GM12865 (cell line): ENCODE results near the gene GPR153.
"Not testable (repeated sequence)": the region's sequence is repeated elsewhere in the genome, so short reads cannot be mapped to it uniquely, and the experiment has no call there.

Experiments
- DNase-seq: peaks from one replicate; pipeline ENCODE4 v3.0.0; 2010; ENCODE audit warnings: low read depth
- H3K4me3 ChIP-seq: 2 replicates; pipeline ENCODE4 v1.5.1; 2011; ENCODE audit warnings: mild to moderate bottlenecking, low read depth, low read length, control low read depth
- CTCF ChIP-seq: IDR thresholded peaks from 2 replicates; pipeline ENCODE4 v1.5.1; 2011; ENCODE audit warnings: low read length, control low read depth, low read depth, inconsistent platforms; ENCODE audit not compliant: insufficient read depth; ENCODE audit errors: missing control alignments

Gene GPR153

GRCh38 chr1:6260961-6261614 lies at the start of gene GPR153:
TSS of gene GPR153 (minus strand) at chr1:6261098. CDS start at chr1:6254905, 6,193 bp downstream.
- peak; percentile 46 for DNase-seq
- no peak for TF ChIP-seq CTCF

GRCh38 chr1:6310116-6310848 lies 49.4 kb upstream of the GPR153 start:
- no peak for DNase-seq
- TF ChIP-seq CTCF, result no peak
- no peak overlapping the region for H3K4me3 ChIP-seq

More at GRCh38 chr1:6260961-6261614, at the start of gene GPR153:
- H3K4me3 ChIP-seq, result peak within 1 kb of the TSS; percentile 73

- DNase-seq, result no peak
- TF ChIP-seq CTCF, result no peak
- H3K4me3 ChIP-seq, result no peak overlapping the region
These were observed 48.7 kb upstream of the GPR153 start for GRCh38 chr1:6309564-6309963.

- no peak overlapping the region for H3K4me3 ChIP-seq
- no peak for DNase-seq
- TF ChIP-seq CTCF, result no peak
These were observed 47.6 kb upstream of the GPR153 start for GRCh38 chr1:6308449-6308848.

- DNase-seq, result not testable (repeated sequence)
These were observed 46.8 kb upstream of the GPR153 start for GRCh38 chr1:6307682-6308081.

GRCh38 chr1:6307099-6307498 lies 46.2 kb upstream of the GPR153 start:
- no peak for DNase-seq
- TF ChIP-seq CTCF, result no peak
- H3K4me3 ChIP-seq, result no peak overlapping the region

More at GRCh38 chr1:6307682-6308081, 46.8 kb upstream of the GPR153 start:
- H3K4me3 ChIP-seq, result not testable (repeated sequence)

GRCh38 chr1:6303397-6304012 lies 42.6 kb upstream of the GPR153 start:
- no peak for TF ChIP-seq CTCF
- DNase-seq, result no peak
- H3K4me3 ChIP-seq, result no peak overlapping the region
